Skin of body (tissue), 2 donors: ENCODE results near the gene NCBP1. TPM values are rescaled to one million over a fixed set of nuclear protein-coding genes. Genes with fewer than 3 reads are reported as not detected.

Experiments used
- DNase-seq: peaks from one replicate; lab custom pipeline; 2025; lab: John Stamatoyannopoulos, UW
- total RNA-seq: library from RNA; depleted of rRNA; stranded (reverse); fragments of >200 nt; gene quantifications from one replicate; pipeline ENCODE4 v1.2.3, GENCODE V29; 2014

Gene NCBP1
- total RNA-seq, 1 donor from 2014 or later, result 32.7 TPM

DNA sequence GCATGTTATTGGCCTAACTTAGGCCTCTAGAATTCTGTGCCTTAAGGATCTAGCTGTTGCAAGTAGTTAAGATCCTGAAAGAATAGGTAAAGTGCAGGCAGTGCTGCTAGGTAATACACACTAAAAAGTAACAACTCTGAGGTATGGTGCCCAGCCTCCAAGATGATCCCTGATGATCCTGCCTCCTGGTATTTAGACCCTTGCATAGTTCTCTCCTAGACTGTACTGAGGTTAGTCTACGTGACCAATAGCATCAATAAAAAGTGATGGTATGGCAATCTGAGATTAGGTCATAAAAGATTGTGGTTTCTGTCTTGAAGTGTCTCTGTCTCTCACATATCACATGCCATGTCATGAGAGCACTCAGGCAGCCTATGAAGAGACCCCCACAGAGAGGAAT lies 9.7 kb upstream of the NCBP1 start:
- DNase-seq, result no peak

- DNase-seq, result no peak
These were observed 8.0 kb upstream of the NCBP1 start for GRCh38 chr9:97625620-97626019.

- no peak for DNase-seq
These were observed 6.0 kb upstream of the NCBP1 start for GRCh38 chr9:97627624-97628023.

DNA sequence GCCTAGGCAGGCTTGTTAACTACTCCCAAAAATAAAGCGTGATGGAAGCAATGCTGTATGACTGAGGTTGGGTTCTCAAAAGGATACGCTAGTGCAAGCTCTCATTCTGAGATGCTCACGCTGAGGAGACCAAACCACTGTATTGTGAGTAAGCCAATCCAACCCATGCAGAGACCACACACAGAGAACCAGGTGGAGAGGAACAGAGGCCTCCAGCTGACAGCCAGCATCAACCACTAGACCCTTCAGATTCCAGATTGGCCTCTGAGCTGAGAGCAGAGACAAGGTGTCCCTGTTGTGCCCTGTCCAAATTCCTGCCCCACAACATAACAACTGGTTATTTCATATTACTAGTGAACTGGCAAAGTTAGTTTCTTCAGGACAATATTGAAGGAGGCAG lies 5.0 kb upstream of the NCBP1 start:
- DNase-seq, result no peak

DNA sequence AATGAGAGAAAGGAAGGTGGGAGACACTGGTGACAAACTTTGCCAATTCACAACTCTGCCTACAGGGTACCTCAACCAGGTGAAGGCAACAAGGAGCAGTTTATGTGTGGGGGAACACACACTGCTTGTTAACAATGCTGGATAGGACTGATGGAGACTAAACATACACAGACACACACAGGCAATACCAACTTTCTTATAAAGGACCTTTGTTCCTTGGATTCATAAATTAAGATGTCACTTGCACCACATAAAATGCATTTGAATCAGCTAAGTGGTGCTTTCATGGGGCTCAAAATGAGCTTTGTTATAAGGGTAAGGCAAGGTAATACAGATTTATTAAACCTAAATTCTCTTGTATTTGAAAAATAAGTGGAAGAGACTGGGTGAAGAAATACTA lies 4.5 kb upstream of the NCBP1 start:
- no peak for DNase-seq

- no peak for DNase-seq
These were observed 3.0 kb upstream of the NCBP1 start for GRCh38 chr9:97630591-97630990.

- DNase-seq, result no peak
These were observed 1.2 kb upstream of the NCBP1 start for GRCh38 chr9:97632248-97632984.

DNA sequence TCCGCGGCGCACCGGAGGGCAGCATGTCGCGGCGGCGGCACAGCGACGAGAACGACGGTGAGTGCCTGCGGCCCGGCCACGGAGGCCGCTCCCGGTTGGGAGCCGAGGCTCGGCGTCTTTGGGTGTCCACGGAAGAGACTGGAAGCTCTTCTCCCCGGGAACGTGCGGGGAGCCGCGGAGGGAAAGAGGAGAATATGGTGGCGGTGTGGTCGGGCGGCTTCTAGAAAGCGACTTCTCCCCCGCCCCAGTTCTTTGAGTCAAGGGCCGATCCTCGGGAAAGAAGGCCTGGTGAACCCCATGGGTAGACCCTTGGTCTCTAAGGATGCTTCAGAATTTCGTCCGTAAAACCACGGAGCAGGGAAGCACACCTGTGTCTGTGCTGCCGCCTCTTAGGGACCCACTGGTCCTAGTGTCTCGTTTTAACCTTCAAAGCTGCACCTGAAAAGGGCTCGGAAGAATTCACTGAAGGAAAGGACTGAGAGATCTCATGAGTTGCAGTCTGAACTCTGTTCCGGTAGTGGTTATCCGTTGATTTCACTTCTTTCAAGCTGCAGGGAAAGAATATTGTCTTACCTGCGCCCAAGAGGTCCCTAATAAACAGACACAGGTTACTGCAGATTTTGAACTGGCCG lies 354 bp downstream of the NCBP1 start:
- DNase-seq, result no peak

DNA sequence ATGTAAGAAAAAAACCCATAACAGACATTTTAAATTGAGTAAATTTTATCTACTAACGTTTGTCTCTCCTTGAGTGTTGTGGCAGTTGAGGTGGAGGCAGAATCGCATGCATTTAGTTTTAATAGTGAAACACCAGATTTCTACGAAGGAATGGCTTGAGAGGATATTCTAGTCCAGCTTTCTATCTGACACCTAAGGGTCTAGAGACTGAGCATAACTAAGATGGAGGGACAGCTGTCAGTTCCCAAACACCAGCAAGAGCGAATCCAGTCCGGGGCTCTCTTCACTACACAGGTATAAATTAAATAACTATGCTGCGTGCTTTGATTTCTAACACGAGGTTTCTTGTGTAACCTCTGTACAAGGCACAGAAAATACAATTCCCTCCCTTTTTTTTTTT lies 1.4 kb downstream of the NCBP1 start:
- no peak for DNase-seq

DNA sequence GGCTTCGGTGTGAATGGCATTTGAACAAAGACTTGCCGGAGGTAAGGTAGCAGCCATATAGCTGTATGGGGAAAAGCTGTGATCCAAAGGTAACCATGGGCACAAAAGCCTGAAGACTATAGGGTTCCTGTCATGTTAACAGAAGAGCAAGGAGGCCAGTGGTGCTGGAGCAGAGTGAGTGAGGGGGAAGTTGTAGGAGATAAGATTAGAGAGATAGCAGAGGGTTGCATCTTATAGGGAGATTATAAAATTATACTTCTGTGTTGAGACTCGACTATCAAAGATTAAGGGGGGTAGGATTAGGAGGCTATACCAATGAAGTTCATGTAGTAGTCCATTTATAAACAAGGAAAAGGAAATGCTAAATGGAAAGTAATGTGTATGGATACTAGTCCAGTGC lies 3.3 kb downstream of the NCBP1 start:
- no peak for DNase-seq

GRCh38 chr9:97638666-97639065 lies 5.0 kb downstream of the NCBP1 start:
- DNase-seq, result no peak

DNA sequence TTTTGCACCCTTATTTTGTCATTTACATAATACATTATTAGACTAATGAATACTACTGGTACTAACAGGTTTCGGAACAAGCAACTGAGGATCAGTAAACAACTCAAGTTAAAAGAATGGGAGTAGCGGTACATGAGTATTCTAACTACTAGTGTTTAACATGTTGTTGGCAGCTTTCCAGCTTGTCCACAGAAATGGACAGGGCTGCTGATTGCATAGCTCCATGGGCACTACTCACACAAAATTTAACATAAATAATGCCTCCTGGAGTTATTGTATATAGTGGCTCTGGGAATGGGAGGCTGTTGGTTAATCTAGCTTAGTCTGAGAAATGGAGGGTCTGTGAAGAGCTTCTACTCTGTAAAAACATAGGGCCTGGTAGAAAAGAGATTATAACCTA lies 6.7 kb downstream of the NCBP1 start:
- DNase-seq, result no peak

GRCh38 chr9:97645720-97646119 lies 12.1 kb downstream of the NCBP1 start:
- no peak for DNase-seq

GRCh38 chr9:97647996-97648395 lies 14.4 kb downstream of the NCBP1 start:
- no peak for DNase-seq

- no peak for DNase-seq
These were observed 18.0 kb downstream of the NCBP1 start for GRCh38 chr9:97651646-97652045.

- DNase-seq, result no peak
These were observed 25.1 kb downstream of the NCBP1 start for GRCh38 chr9:97658707-97659106.

- no peak for DNase-seq
These were observed 26.1 kb downstream of the NCBP1 start for GRCh38 chr9:97659771-97660170.

DNA sequence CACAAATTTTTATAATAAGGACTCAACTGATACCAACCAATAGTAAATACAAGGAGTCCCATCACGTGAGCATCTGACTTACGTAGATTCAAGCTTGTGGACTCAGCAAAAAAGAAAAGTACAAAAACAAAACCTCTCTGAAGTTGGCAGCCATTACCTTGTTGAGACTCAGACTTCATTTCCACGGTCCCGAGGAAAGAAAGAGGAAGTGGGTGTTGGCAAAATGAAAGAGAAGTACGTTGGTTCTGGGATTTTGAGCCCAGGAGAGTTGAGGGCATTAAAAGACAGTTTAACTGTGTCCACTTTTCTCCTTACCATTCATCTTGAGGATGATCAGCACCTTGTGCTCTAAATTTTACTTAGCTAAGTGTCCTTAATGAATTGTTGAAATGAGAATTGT lies 26.7 kb downstream of the NCBP1 start:
- no peak for DNase-seq

DNA sequence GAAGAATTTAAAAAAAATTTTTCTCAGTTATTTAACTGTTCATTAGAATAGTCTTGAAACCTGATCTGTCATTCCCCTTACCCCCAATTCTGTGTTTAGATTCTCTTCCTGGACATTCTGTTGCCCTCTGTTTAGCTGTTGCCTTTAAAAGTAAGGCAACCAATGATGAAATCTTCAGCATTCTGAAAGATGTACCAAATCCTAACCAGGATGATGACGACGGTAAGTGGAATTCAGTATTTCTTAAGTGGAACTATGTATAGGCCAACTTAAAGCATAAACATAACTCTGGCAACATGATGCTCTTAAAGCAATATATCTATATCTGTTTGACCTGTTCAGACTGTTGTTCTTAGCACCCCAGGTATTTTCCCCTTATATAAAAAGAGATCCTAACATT lies 27.2 kb downstream of the NCBP1 start:
- no peak for DNase-seq

DNA sequence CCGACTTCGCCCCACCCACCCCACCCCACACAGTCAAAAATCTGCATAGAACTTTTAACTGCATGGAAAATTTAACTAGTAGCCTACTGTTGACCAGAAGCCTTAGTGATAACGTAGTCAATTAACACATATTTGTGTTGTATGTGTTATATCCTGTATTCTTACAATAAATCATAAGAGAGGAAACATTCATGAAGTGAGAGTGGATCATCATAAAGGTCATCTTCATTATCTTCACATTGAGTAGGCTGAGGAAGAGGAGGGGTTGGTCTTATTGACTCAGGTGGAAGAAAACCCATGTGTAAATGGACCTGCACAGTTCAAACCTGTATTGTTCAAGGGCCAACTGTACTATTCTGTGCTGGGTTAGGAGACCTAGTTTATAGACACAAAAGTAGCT lies 32.1 kb downstream of the NCBP1 start:
- DNase-seq, result no peak

DNA sequence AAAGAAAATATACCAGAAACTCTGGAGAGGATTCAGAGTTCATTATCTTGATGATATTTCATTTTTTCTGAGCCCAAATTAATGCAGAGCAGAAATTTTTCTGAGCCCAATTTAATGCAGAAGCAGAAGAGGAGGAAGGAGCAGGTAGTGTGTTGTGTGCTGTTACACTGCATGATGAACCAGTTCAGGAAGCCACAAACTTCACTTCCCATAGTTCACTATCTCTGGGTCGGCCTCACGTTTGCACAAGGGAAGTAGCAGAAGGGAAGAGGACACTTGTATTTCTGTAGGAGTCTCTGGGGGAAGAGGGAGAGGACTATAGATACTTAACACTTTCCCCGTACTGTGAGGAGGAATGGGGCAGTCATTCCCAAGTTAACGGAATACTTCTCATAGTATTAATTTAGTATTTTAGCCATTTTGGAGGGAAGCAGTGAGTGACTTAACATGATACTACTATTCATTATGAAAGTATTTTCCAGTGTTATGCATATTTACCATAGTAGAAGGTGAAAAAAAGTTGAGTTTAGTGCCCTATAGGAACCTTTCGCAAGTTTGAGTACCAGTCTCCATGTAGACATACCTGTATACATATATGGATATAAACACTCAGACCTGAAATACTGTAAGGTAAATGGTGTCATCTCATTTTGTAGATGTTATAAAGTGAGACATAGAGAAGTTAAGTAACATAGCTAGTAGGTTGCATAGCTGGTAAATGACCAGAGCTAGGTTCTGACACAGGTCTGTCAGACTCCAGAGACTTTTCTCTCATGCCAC lies 33.5 kb downstream of the NCBP1 start:
- no peak for DNase-seq

DNA sequence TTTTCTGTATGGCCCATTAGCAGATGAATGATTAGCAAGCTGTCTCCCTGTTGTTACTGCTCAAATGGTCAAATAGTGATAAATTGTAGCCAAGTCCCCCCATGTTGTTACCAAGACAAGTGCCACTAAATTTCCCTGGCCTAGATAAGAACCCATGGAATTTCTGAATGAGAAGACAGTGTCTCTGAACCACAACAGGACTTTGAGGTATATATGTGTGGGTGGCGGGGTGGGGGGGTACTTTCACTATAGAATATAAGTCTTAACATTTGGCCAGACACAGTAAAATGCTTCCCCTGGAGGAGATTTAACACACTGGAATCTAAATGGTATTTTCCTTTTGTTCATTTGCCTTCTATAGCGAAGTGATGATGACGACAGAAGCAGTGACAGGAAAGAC lies 34.9 kb downstream of the NCBP1 start:
- DNase-seq, result no peak

- no peak for DNase-seq
These were observed 37.0 kb downstream of the NCBP1 start for GRCh38 chr9:97670586-97670985.
